Stomach (tissue), 4 donors: ENCODE measurements around the gene GSTA5.
"Not testable (repeated sequence)": the region's sequence is repeated elsewhere in the genome, so short reads cannot be mapped to it uniquely, and the experiment has no call there.

ENCODE experiments used
- EP300 ChIP-seq: sonication (generic); formaldehyde crosslinking; IDR thresholded peaks from one replicate; pipeline ENCODE4 v1.6.1; 2017; ENCODE audit warnings: antibody characterized with exemption
- POLR2A ChIP-seq, 4 donors: fragments of 450-650 bp; IDR thresholded peaks; one replicate each; pipeline ENCODE4 v1.6.1; 2016; ENCODE audit warnings: antibody characterized with exemption in 4 of 4, control low read depth in 2 of 4, mild to moderate bottlenecking in 1 of 4, moderate library complexity in 1 of 4
- POLR2AphosphoS5 ChIP-seq, 3 donors: sonication (generic); formaldehyde crosslinking; IDR thresholded peaks; one replicate each; pipeline ENCODE4 v1.6.1; 2016; ENCODE audit warnings: antibody characterized with exemption in 3 of 3
- TF ChIP-seq, protein P1 (sequence below), 7 experiments: fragments of 450-650 bp in 4 of 7; fragments of 200-600 bp in 3 of 7; sonication (generic) in 3 of 7; IDR thresholded peaks; one replicate each; pipeline ENCODE4 v1.5.1; 2016 to 2019; ENCODE audit warnings: antibody characterized with exemption in 7 of 7, control low read depth in 2 of 7, mild to moderate bottlenecking in 1 of 7

- TF ChIP-seq POLR2AphosphoS5 (IDR thresholded peaks at IDR 0.05); POLR2A (IDR thresholded peaks at IDR 0.05); EP300: not testable (repeated sequence)
- TF ChIP-seq, protein P1, sequence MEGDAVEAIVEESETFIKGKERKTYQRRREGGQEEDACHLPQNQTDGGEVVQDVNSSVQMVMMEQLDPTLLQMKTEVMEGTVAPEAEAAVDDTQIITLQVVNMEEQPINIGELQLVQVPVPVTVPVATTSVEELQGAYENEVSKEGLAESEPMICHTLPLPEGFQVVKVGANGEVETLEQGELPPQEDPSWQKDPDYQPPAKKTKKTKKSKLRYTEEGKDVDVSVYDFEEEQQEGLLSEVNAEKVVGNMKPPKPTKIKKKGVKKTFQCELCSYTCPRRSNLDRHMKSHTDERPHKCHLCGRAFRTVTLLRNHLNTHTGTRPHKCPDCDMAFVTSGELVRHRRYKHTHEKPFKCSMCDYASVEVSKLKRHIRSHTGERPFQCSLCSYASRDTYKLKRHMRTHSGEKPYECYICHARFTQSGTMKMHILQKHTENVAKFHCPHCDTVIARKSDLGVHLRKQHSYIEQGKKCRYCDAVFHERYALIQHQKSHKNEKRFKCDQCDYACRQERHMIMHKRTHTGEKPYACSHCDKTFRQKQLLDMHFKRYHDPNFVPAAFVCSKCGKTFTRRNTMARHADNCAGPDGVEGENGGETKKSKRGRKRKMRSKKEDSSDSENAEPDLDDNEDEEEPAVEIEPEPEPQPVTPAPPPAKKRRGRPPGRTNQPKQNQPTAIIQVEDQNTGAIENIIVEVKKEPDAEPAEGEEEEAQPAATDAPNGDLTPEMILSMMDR (IDR thresholded peaks at IDR 0.05) = not testable (repeated sequence)
Observed at GRCh38 chr6:52782209-52782608, 58.4 kb downstream of the GSTA5 start.
